ENCODE data around the gene NEBL. TPM values are rescaled to one million over a fixed set of nuclear protein-coding genes. Genes with fewer than 3 reads are reported as not detected.

NEBL gene
- total RNA-seq, 1 experiment from 2014 or later = 5.4 TPM

DNA sequence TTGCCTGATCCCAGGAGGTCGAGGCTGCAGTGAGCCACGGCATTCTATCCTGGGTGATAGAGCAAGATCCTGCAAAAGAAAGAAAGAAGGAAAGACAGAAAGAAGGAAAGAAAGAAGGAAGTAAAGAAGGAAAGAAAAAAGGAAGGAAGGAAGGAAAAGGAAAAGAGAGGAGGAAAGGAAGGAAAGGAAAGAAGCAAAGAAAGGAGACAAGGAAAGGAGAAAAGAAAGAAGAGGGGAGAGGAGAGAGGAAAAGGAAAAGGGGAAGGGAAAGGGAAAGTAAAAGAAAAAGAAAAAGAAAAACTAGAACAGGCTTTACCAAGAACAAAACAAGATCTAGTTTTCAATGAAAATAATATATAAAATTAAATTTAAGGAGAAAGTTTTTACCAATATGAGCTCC is 15.0 kb downstream of the NEBL start:
- in situ Hi-C loops (cut with HindIII; ENCODE audit: low pct_unique_long_range_greater_than_20kb, low sequenced_read_pairs) = no loop called here
- no peak for DNase-seq (ENCODE audit: low read depth)

DNA sequence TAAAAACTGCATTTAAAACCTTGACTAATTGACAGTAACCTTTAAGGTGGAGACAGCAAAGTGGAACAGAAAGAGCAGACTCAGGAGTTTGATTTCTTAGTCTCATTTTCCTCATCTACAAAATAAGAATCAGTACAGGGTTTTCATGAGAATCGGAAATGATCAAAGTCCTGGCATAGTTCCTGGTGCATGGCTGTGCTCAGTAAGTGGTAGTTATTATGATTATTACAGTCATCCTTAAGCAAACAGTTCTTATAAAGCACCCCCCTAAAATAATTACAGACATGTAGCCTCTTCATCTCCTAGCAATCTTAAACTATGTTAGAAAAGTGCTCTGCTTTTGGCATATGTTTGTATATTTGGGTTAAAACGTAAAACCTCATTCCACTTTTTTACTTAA is 18.0 kb downstream of the NEBL start:
- DNase-seq (ENCODE audit: low read depth) = no peak
- in situ Hi-C loops (cut with HindIII; ENCODE audit: low pct_unique_long_range_greater_than_20kb, low sequenced_read_pairs) = no loop called here

DNA sequence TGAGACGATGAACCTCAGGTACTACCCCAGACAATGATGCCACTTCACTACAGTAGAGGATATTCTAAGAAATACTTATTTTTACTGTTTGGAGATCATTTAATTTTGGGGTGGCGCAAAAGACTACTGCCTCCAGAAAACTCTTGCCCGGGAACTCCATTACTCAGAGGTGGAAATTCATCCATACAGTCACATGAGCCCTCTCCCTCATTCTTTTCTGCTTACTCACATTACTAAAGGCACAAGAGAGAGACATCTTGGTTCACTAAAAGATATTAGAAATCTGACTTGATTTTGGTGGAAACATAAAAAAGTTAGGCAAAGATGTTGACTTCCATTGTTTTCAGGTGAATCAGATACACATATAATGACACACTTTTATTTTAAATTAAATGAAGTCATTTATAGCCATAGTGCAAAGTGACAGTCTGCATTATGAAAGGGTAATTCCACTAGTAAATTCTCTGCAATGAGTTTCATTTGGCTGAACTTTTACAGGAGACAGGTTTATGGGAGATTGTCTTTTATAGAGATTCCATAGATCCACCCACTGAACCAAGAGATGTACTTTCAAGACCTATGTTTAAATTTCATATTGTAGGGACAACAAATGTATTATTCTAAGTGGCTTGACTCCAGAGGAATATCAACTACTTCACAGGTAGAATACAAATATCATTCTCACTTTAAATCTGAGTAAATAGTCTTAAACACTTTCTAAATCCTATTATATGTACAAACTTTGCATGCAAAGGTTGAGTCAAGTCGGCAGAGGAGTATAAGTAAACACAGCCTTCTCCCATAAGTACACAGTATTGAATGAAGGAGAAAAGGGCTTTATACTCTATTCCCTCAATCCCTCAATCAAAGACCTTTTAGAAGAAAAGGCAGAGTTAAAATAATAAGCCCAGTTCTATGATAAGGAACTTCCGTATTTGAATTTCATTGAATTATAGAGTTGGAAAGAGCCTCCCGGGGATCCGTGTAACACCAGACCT is 18.8 kb downstream of the NEBL start:
- in situ Hi-C loops (cut with HindIII; ENCODE audit: low pct_unique_long_range_greater_than_20kb, low sequenced_read_pairs) = no loop called here
- peak; percentile 19 for DNase-seq (ENCODE audit: low read depth)

DNA sequence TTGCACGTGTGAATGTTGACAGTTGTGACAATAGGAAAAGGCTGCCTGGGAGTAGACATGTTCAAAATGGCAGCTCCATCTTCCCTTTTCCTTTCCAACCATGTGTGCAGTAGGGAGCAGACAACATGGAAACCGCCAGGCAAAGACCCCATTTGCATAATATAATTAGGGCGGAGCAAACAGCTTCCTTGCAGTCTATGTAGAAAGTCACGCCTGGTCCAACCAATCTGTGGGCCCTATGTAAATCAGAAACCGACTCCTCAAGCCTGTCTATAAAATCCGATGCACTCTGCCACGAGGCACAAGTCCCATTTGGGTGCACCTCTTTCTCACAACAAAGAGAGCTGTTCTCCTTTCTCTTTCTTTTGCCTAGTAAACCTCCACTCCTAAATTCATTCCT is 19.6 kb downstream of the NEBL start:
- in situ Hi-C loops (cut with HindIII; ENCODE audit: low pct_unique_long_range_greater_than_20kb, low sequenced_read_pairs) = no loop called here
- peak; percentile 25 for DNase-seq (ENCODE audit: low read depth)

DNA sequence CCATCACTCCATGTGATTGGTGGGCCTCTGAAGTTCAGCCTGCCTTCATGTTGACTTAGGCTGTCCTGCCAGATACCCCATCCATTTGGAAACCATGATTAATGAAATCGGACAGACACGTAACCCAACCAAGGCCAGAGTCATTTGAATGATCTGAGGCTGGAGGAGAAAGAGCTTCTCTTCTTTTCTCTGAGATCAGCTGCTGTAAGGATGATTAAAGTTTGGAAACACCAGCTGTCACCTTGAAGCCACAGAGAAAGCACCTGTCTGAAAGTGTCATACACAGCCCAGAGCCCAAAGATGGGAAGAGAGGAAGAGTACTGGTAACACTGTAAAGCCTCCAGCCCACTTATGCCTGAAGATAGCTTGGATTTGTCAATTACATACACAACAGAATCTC is 22.9 kb downstream of the NEBL start:
- no peak for DNase-seq (ENCODE audit: low read depth)
- in situ Hi-C loops (cut with HindIII; ENCODE audit: low pct_unique_long_range_greater_than_20kb, low sequenced_read_pairs) = no loop called here

DNA sequence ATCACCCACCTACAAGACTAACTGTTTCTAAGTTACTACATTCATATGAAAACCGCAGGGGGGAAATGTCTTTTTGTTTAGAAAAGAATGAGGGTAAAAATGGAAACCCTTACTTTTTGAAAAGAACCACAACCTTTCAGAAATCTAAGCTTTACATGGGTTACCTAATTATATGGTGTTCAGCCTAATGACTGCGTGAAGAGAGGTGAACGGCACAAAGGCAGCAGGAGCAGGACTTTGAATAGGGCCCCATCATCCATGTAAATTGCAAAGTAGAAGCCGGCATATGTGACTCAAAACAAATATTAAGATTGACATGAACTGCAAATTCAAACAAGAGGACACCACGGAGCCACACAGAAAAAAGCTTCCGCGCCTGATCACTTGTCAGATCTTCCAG is 25.1 kb downstream of the NEBL start:
- no peak for DNase-seq (ENCODE audit: low read depth)

DNA sequence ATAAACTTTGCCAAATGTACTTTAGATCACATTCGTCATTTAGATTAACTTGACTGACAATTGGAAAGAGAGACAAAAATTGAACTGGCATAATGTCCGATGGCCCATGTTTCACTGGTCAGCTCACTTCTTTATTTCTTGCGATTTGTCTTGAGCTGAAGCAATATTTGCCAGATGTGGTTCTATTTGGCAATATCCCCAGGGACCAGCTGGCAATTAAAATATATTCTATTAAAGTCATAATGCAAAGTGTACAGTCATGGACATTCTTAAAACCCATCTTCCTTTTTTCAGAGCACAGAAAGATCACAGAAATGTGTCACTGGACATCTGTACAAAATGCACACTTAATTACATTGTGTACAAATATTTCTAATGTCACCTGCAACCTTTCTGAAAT is 26.3 kb downstream of the NEBL start:
- DNase-seq (ENCODE audit: low read depth) = no peak
- in situ Hi-C loops (cut with HindIII; ENCODE audit: low pct_unique_long_range_greater_than_20kb, low sequenced_read_pairs) = no loop called here

More for the DNA sequence above, 25.1 kb downstream of the NEBL start:
- in situ Hi-C loops (cut with HindIII; ENCODE audit: low pct_unique_long_range_greater_than_20kb, low sequenced_read_pairs) = no loop called here

DNA sequence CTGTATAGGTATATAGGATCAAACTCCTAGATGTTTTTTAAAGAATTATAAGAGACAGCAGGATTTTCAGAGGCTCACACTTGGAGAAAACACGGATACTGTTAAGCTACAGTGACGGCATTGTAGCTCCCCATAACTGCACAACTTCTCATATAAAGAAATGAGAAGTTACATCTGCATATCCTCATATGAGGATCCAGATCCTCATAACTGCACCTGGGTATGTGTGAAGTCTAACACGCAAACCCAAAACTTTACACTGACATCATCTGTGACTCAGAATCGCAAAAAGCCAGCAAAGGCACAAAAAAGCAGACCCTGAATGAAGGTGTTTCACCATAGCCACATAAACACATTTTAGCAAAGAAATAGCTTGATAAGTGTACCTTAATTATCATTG is 34.1 kb downstream of the NEBL start:
- DNase-seq (ENCODE audit: low read depth) = no peak
- in situ Hi-C loops (cut with HindIII; ENCODE audit: low pct_unique_long_range_greater_than_20kb, low sequenced_read_pairs) = no loop called here

DNA sequence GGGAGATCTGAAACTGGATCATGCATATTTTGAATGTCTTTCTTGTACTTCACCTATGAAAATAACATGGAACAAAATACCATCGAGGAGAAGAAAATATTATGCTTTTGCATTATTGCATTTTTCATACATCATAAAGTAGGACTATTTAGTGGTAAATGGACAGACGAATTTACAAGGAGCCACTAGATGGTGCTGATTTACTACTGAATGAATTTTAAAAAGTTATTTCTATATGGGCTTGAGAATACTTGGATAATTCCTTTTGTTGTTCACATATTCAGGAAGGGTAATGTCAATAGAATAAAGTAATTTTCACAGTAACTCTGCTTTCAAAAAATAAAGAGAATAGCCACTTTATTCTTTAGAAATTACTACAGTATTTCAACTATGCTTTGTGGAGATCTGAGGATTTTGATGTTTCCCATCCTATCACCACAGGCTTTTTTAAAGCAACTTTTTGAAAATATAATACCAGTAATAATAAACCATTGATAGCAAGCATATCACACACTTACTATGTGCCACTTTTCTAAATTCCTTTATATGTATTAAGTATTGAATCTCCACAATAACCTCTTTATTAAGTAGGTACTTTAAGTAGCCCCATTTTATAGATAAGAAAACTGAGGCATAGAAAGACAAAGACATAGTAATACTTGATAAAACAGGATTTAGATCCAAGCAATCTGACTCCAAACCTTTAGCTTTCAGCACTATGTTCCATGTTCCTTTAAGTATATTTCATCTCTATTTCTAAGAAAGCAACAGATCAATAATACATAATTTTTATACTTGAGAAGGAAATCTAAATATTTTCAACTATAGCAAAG is 38.6 kb downstream of the NEBL start:
- DNase-seq (ENCODE audit: low read depth) = peak; percentile 36
- in situ Hi-C loops (cut with HindIII; ENCODE audit: low pct_unique_long_range_greater_than_20kb, low sequenced_read_pairs) = no loop called here

DNA sequence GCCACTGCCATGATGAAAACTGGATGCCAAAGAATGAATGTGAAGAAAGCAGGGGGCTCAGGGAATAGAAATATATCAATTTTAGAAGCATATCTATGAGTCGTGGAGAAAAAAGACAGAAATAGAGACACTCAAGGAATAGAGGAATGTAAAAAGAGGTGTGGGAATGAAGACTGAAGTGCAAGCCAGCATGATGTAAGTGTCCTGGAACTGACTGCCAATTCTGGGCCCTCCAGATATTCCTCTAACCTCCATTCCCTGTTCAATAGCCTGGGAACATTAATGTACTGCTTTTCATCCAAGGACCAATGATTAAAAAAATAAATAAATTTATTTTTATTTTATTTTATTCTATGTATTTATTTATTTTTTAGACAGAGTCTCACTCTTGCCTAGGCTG is 40.6 kb downstream of the NEBL start:
- in situ Hi-C loops (cut with HindIII; ENCODE audit: low pct_unique_long_range_greater_than_20kb, low sequenced_read_pairs) = no loop called here

DNA sequence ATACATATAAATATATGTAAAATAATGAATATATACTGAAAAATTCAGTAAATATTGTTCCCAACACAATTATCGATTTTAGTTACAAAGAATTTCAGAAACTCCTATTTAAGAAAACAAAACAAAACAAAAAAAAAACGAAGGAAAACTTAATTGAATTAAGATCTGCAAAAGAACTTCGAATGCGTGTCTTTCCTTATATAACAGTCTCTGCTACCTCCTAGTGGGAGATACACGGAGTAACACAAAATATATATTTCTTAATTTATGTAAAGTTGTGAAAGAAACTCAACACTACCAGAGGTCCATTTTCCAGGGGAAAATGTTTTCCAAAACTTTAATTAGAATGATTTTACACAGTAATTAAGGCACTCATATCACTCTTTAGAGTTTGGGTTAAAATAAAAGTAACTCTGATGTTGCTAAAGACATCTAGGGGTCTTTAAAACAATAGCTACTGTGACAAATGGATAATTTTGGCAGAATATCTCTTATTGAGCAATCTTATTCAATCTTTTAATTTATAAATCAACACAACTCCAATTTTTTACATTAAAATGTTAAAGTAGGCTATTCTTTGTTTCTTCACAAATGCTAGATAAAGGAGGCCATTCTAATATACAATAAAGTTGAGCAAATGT is 41.6 kb downstream of the NEBL start:
- in situ Hi-C loops (cut with HindIII; ENCODE audit: low pct_unique_long_range_greater_than_20kb, low sequenced_read_pairs) = no loop called here

More for the DNA sequence above, 40.6 kb downstream of the NEBL start:
- no peak for DNase-seq (ENCODE audit: low read depth)

DNA sequence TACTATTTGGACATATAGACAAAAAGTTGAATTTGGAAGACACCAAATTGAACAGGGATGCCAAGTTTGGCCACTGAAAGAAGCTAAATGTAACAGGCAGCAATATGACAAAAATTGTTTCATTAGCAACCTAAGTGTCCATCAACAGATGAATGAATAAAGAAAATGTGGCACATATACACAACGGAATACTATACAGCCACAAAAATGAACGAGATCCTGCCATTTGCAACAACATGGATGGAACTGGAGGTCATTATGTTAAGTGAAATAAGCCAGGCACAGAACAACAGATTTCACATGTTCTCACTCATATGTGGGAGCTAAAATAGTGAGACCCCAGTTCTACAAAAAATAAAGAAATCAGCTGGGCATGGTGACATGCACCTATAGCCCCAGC is 43.8 kb downstream of the NEBL start:
- in situ Hi-C loops (cut with HindIII; ENCODE audit: low pct_unique_long_range_greater_than_20kb, low sequenced_read_pairs) = no loop called here

More for the DNA sequence above, 41.6 kb downstream of the NEBL start:
- no peak for DNase-seq (ENCODE audit: low read depth)

DNA sequence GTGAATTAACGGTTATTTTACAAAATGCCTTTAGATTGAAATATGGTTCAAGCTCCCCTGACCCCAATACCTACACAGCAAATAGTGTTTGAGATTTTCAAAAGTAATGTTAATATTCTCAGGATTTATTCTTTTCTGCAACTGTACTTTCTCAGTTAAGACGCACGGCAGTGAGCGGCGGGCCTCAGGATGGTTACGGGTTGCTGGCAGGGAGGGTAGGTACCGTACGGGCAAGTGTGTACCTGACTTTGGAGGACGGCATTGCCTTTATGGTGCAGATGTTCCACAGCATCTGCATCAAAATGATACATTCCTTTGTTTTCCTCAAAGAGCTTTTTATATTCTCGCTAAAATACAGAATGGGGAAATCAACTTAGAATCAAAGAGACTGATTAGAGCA is 44.8 kb downstream of the NEBL start:
- no peak for DNase-seq (ENCODE audit: low read depth)
- in situ Hi-C loops (cut with HindIII; ENCODE audit: low pct_unique_long_range_greater_than_20kb, low sequenced_read_pairs) = no loop called here

More for the DNA sequence above, 43.8 kb downstream of the NEBL start:
- DNase-seq (ENCODE audit: low read depth) = no peak

DNA sequence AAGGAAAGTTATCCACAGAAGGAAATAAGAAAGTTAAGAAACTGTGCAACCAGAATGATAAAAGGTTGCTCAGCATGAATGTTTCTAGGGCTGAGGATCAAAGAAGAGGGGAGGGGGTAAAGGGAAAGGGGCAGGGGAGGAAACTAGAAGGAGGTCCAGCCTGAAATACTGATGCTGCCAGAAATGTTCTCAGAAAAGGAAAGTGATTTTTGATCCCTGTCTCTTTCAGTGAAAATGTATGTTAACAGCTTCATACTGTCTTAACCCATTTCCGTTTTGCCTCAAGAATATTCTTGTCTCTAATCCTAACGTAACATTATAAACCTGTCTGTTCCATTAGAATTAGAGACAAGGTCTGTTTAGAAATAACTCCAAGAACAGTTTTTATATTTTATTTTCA is 49.6 kb downstream of the NEBL start:
- no peak for DNase-seq (ENCODE audit: low read depth)
- in situ Hi-C loops (cut with HindIII; ENCODE audit: low pct_unique_long_range_greater_than_20kb, low sequenced_read_pairs) = no loop called here

DNA sequence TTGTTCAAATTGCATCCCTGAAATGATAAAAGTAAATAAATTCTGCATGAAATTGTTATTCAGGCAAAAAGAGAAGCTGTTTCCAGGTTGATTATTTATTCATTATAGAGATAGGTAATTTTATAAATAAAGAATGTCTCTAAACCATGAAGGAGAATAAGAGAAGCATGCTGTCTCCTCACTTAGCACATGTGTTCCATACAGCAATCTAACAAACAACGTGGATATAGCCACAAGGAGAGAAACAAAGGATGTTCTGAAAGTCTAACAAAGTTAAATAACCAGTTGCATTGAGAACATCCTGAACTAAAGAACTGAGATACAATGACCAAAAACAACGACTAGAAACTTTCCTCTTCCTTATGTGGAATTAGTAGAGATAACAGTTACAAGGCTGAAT is 50.8 kb downstream of the NEBL start:
- in situ Hi-C loops (cut with HindIII; ENCODE audit: low pct_unique_long_range_greater_than_20kb, low sequenced_read_pairs) = no loop called here
- no peak for DNase-seq (ENCODE audit: low read depth)

DNA sequence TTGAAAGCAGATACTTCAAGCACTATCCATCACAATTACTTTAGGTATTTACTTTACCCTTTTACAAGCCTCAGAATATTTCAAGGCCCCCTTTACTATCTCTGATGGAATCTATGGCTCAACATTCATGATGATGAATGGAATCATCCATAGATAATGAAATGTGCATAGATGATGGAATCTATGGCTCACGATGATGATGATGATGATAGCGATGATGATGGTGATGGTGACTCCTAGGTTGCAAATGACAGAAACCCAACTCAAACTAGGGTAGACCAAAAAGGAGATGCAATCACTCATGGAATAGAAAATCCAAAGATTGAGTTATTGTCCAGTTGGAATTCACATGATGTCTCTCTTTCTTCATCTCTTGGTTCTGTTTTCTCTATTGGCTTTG is 55.7 kb downstream of the NEBL start:
- no peak for DNase-seq (ENCODE audit: low read depth)
- in situ Hi-C loops (cut with HindIII; ENCODE audit: low pct_unique_long_range_greater_than_20kb, low sequenced_read_pairs) = no loop called here

DNA sequence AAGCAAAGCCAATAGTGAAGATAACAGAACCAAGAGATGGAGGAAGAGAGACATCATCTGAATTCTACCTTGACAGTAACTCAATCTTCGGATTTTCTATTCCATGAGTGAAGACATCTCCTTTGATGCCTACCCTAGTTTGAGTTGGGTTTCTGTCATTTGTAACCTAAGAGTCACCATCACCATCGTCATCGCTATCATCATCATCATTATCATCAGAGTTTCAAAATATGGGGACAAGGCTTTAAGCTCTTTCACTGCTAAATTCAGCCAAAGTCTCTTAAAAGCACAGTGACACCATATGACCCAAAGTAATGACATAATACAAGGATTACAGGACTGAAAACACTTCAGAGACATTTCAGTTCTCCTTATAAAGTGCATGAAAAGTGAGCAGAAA is 57.2 kb downstream of the NEBL start:
- in situ Hi-C loops (cut with HindIII; ENCODE audit: low pct_unique_long_range_greater_than_20kb, low sequenced_read_pairs) = no loop called here

DNA sequence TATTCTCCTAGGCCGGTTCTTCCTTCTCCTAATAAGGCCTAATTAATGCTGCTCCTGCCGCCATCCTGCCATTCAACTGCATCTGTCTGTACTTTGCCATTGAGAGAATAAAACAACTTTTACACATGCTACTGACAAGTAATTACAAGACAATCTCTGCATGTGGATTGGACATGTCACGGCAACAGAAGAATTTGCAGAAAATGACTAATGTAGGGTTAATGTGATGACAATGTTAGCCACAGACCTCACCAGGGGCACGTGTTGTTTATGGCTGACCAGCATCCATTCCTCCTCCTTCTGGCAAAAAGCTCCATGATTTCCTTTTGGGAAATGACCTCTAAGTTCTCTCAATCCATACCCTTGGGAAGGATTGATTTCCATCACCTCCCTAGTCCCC is 58.0 kb downstream of the NEBL start:
- in situ Hi-C loops (cut with HindIII; ENCODE audit: low pct_unique_long_range_greater_than_20kb, low sequenced_read_pairs) = no loop called here
- DNase-seq (ENCODE audit: low read depth) = no peak

More for the DNA sequence above, 57.2 kb downstream of the NEBL start:
- no peak for DNase-seq (ENCODE audit: low read depth)

DNA sequence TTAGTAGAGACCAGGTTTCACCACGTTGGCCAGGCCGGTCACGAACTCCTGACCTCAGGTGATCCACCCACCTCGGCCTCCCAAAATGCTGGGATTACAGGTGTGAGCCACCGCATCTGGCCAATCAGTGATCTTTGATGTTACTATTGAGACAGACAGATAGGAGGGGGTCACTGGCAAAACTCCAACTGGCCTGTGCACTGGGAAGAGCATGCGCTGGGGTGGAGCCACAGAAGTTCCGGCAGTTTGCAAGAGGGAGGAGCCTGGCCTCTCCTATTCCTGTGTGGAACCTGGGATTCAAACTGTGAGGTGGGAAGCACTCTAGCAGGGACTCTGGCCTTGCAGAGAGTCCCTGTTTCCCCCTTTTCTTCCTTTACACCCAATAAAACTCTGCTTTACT is 60.7 kb downstream of the NEBL start:
- in situ Hi-C loops (cut with HindIII; ENCODE audit: low pct_unique_long_range_greater_than_20kb, low sequenced_read_pairs) = no loop called here
- no peak for DNase-seq (ENCODE audit: low read depth)
